GF-D8 (cell line): ENCODE results near the gene CLEC1A.

ENCODE experiments used
- DNase-seq: peaks from one replicate; lab custom pipeline; 2025; lab: John Stamatoyannopoulos, UW

The CLEC1A gene

GRCh38 chr12:10101648-10102220 lies 2.9 kb upstream of the CLEC1A start:
- DNase-seq, result no peak

- DNase-seq, result no peak
These were observed 2.3 kb upstream of the CLEC1A start for GRCh38 chr12:10101042-10101579.

GRCh38 chr12:10097521-10097920 lies 1.3 kb downstream of the CLEC1A start:
- no peak for DNase-seq

- no peak for DNase-seq
These were observed 2.8 kb downstream of the CLEC1A start for GRCh38 chr12:10095971-10096370.

- DNase-seq, result no peak
These were observed 4.0 kb downstream of the CLEC1A start for GRCh38 chr12:10094646-10095395.

GRCh38 chr12:10088955-10089900 lies 9.6 kb downstream of the CLEC1A start:
- no peak for DNase-seq

GRCh38 chr12:10088031-10088430 lies 10.8 kb downstream of the CLEC1A start:
- DNase-seq, result no peak

- DNase-seq, result no peak
These were observed 12.4 kb downstream of the CLEC1A start for GRCh38 chr12:10086387-10086786.

GRCh38 chr12:10084733-10085132 lies 14.1 kb downstream of the CLEC1A start:
- no peak for DNase-seq

GRCh38 chr12:10082117-10082874 lies 16.5 kb downstream of the CLEC1A start:
- no peak for DNase-seq

GRCh38 chr12:10075451-10075850 lies 23.3 kb downstream of the CLEC1A start:
- no peak for DNase-seq

GRCh38 chr12:10073261-10073660 lies 25.5 kb downstream of the CLEC1A start:
- DNase-seq, result no peak

- DNase-seq, result no peak
These were observed 26.7 kb downstream of the CLEC1A start for GRCh38 chr12:10072131-10072530.

GRCh38 chr12:10070380-10070779 lies 28.4 kb downstream of the CLEC1A start:
- DNase-seq, result no peak

- no peak for DNase-seq
These were observed 28.8 kb downstream of the CLEC1A start for GRCh38 chr12:10069976-10070375.

- peak; percentile 52 for DNase-seq
These were observed 29.7 kb downstream of the CLEC1A start for GRCh38 chr12:10069099-10069498.

GRCh38 chr12:10068644-10069043 lies 30.1 kb downstream of the CLEC1A start:
- peak; percentile 70 for DNase-seq

- DNase-seq, result no peak
These were observed 30.8 kb downstream of the CLEC1A start for GRCh38 chr12:10067942-10068341.

- DNase-seq, result no peak
These were observed 31.5 kb downstream of the CLEC1A start for GRCh38 chr12:10067264-10067663.

- DNase-seq, result no peak
These were observed 33.5 kb downstream of the CLEC1A start for GRCh38 chr12:10065241-10065640.

GRCh38 chr12:10058387-10058786 lies 40.4 kb downstream of the CLEC1A start:
- no peak for DNase-seq
